ENCODE data around the gene TTC24.

DNA sequence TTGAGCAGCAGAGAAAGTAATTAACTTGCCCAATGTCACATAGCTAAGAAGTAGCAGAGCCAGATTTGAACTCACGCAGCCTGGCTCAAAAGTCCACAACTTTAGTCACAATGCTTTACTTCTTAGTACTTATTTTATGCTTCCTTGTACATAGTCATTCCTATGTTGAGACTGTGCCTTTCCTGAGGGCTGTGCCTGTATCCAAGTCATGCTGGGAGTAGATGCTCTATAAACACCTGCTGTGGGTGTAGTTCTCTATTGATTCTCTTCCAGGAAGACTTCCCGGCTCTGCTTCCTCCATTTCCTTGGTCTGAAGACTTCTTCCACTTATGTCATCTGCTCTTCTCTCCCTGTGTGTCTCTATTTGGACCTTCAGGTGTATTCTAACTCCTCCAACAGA is 23.8 kb upstream of the TTC24 start:
- TF ChIP-seq, protein P1, sequence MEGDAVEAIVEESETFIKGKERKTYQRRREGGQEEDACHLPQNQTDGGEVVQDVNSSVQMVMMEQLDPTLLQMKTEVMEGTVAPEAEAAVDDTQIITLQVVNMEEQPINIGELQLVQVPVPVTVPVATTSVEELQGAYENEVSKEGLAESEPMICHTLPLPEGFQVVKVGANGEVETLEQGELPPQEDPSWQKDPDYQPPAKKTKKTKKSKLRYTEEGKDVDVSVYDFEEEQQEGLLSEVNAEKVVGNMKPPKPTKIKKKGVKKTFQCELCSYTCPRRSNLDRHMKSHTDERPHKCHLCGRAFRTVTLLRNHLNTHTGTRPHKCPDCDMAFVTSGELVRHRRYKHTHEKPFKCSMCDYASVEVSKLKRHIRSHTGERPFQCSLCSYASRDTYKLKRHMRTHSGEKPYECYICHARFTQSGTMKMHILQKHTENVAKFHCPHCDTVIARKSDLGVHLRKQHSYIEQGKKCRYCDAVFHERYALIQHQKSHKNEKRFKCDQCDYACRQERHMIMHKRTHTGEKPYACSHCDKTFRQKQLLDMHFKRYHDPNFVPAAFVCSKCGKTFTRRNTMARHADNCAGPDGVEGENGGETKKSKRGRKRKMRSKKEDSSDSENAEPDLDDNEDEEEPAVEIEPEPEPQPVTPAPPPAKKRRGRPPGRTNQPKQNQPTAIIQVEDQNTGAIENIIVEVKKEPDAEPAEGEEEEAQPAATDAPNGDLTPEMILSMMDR (IDR thresholded peaks at IDR 0.05), result no peak
- TF ChIP-seq POLR2A (IDR thresholded peaks at IDR 0.05), result no peak

Data from thyroid gland (tissue), 4 donors.